Posterior vena cava (tissue), 2 donors: ENCODE results near the gene JUN. TPM values are rescaled to one million over a fixed set of nuclear protein-coding genes. Genes with fewer than 3 reads are reported as not detected.

Source experiments
- DNase-seq: peaks from one replicate; pipeline ENCODE4 v3.0.0-alpha.2; 2020; ENCODE audit warnings: low spot score
- intact Hi-C, 2 donors: fragments of 100-400 bp; cut with DNase I; formaldehyde crosslinking; loops; one replicate each; pipeline versions ENCODE4 v1.14.1 to v1.14.2; 2022 to 2023
- total RNA-seq, 2 donors: library from RNA; stranded (reverse); fragmentation: NEBNext Ultra II Directional; extraction: Animal tissue kit (Norgen Biotek cat#: 25700); gene quantifications; one replicate each; pipeline ENCODE4 v1.2.1, GENCODE V29; 2021
- donor health status: DM: yes; HTN: yes; CAD: no.
- donor health status: DM: yes; HTN: yes; CAD: no.

JUN gene
- total RNA-seq, 2 donors from 2014 or later, result 120 to 219 TPM

GRCh38 chr1:58786184-58786926 is 2.5 kb upstream of the JUN start:
- DNase-seq, result no peak
- intact Hi-C loops, result loop anchor here in 1 of 2 donors (10.0 kb wide), 1 partner anchor 108 kb away; no protein-coding TSS in a partner anchor

- peak; percentile 88 for DNase-seq
Observed at GRCh38 chr1:58785442-58786058, 1.7 kb upstream of the JUN start.

GRCh38 chr1:58784758-58785441 is 1.1 kb upstream of the JUN start:
- intact Hi-C loops, result loop anchor here in 1 of 2 donors (10.0 kb wide), 1 partner anchor 110 kb away; no protein-coding TSS in a partner anchor
- DNase-seq, result peak; percentile 97

More at GRCh38 chr1:58785442-58786058, 1.7 kb upstream of the JUN start:
- intact Hi-C loops, result loop anchor here in 1 of 2 donors (10.0 kb wide), 1 partner anchor 109 kb away; no protein-coding TSS in a partner anchor

GRCh38 chr1:58783090-58783992 is 506 bp downstream of the JUN start:
- peak; percentile 93 for DNase-seq
- intact Hi-C loops, result loop anchor here in 1 of 2 donors (10.0 kb wide), 1 partner anchor 111 kb away; no protein-coding TSS in a partner anchor

- intact Hi-C loops, result loop anchor here in 1 of 2 donors (10.0 kb wide), 1 partner anchor 112 kb away; no protein-coding TSS in a partner anchor
- DNase-seq, result peak; percentile 89
Observed at GRCh38 chr1:58782178-58783089, 1.4 kb downstream of the JUN start.

GRCh38 chr1:58781541-58782177 is 2.2 kb downstream of the JUN start:
- DNase-seq, result peak; percentile 92
- intact Hi-C loops, result loop anchor here in 1 of 2 donors (10.0 kb wide), 1 partner anchor 113 kb away; no protein-coding TSS in a partner anchor

- intact Hi-C loops, result loop anchor here in 1 of 2 donors (10.0 kb wide), 1 partner anchor 114 kb away; no protein-coding TSS in a partner anchor
- DNase-seq, result no peak
Observed at GRCh38 chr1:58780836-58781452, 2.9 kb downstream of the JUN start.

GRCh38 chr1:58780411-58780810 is 3.4 kb downstream of the JUN start:
- intact Hi-C loops, result loop anchor here in 1 of 2 donors (10.0 kb wide), 1 partner anchor 114 kb away; no protein-coding TSS in a partner anchor
- DNase-seq, result no peak

GRCh38 chr1:58779801-58780382 is 4.0 kb downstream of the JUN start:
- intact Hi-C loops, result loop anchor here in 1 of 2 donors (10.0 kb wide), 1 partner anchor 115 kb away; no protein-coding TSS in a partner anchor
- no peak for DNase-seq

GRCh38 chr1:58779059-58779754 is 4.6 kb downstream of the JUN start:
- DNase-seq, result no peak
- intact Hi-C loops, result no loop called here

- intact Hi-C loops, result no loop called here
- DNase-seq, result no peak
Observed at GRCh38 chr1:58778385-58779000, 5.4 kb downstream of the JUN start.

- intact Hi-C loops, result no loop called here
- DNase-seq, result no peak
Observed at GRCh38 chr1:58774027-58774426, 9.8 kb downstream of the JUN start.

GRCh38 chr1:58773406-58773840 is 10.4 kb downstream of the JUN start:
- no peak for DNase-seq
- intact Hi-C loops, result no loop called here

- intact Hi-C loops, result no loop called here
- DNase-seq, result no peak
Observed at GRCh38 chr1:58769809-58770320, 14.0 kb downstream of the JUN start.
